GM19043 (cell line): ENCODE measurements around the gene ZNF597.
A peak's percentile ranks its signal among the peaks of the same experiment; 100 is the strongest.

Experiments used
- ATAC-seq: cut with Tn5 transposase; IDR thresholded peaks from one replicate; pipeline ENCODE4 v1.9.1; 2021; ENCODE audit warnings: low read depth; ENCODE audit not compliant: unreplicated experiment

The ZNF597 gene, protein sequence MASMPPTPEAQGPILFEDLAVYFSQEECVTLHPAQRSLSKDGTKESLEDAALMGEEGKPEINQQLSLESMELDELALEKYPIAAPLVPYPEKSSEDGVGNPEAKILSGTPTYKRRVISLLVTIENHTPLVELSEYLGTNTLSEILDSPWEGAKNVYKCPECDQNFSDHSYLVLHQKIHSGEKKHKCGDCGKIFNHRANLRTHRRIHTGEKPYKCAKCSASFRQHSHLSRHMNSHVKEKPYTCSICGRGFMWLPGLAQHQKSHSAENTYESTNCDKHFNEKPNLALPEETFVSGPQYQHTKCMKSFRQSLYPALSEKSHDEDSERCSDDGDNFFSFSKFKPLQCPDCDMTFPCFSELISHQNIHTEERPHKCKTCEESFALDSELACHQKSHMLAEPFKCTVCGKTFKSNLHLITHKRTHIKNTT

DNA sequence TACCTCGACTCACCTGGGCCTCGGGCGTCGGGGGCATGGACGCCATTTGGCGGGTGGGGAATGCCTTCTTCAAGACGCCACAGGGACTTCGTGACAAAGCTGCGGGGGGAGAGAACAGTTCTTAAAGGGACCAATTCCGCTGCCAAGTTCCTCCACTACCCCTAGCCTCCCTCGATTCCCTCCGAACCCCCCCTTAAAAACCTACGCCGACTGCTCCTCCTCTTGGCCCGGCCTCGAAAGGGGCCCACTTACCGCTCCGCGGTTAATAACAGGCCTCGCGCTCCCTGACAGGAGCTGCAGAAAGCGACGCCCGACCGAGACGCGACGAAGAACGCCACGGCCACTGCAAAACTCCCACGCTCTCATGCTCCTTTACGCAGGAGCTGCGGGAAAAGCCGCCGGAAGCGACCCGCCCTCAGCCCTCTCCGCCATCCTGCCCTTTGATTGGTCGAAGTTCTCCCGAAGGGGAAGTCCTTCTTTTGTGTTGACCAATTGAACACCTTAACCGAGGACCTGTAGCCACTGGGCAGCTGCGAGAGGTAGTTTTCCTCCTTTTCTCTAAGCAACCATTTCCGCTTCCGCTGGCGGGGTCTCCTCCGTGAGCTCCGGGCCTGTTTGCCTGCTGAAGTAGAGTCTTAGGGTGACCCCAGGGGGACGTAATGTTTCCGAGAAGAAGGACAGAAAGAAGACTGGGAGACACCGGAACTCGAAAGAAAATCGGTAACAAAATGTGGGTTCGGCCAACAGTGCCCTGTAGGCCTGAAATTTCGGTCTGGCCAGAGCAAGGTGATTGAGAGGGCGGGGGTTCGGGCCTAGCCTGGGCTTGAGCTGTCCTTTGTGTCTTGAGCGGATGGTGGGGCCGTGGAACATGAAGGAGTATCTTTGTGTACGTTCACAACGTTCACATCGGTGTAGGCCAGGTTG lies at the start of gene ZNF597, which contains the start of gene NAA60:
TSS of gene ZNF597 (minus strand) at position 397 of the 924 bp plus-strand sequence. CDS start at position 46, 351 bp downstream.
TSS of gene NAA60 (plus strand) at position 573 of the 924 bp plus-strand sequence. CDS start 32,548 bp downstream, outside the sequence.
- peak; percentile 82 for ATAC-seq

DNA sequence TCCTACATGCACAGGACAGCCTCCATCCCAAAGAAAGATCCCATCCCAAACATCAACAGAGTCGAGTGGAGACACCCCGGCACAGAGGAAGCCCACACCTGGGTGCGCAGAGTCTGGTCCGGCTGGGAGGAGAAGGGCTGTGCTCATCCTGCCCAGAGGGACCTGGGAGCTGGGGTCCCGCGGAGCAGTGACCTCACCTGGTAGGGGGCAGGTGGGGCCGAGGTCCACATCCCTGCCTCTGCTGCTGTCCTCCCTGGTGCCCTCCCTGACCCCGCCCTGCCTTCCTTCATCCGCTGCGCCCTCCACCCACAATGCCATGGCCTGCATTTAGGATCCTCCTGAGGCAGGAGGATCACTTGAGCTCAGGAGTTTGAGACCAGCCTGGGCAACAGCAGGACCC lies 49.1 kb upstream of the ZNF597 start:
- ATAC-seq: no peak

DNA sequence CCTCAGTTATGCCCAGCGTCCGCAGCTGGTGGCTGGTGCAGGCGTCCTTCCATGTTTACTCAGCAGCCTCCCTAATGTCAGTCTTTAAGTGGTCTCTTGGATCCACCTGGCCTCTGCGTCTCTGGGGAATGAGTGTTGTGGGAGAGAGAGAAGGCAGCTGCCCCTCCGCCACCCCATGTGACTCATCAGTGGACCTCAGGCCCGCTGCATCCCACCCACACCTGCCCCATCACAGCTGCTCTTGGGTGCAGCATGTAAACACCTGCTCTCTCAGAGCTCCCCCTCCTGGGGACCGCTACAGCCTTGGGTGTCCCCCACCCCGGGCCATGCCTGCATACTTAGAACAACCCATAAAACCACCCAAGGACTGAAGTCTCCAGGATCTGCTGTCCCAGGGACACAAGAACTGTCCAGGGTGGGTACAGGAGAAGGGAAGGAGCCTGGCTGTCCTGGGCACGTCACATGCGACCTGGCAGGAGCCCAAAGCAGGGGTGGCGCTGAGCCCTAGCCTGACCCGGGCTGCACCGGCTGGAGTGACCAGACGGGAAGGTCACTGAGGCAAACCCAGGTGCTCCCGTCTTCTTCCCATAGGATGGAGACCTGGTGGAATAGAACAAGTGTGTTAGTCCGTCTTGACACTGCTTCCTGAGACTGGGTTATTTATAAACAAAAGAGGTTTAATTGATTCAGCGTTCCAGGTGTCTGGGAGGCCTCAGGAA lies 47.8 kb upstream of the ZNF597 start:
- ATAC-seq: no peak

DNA sequence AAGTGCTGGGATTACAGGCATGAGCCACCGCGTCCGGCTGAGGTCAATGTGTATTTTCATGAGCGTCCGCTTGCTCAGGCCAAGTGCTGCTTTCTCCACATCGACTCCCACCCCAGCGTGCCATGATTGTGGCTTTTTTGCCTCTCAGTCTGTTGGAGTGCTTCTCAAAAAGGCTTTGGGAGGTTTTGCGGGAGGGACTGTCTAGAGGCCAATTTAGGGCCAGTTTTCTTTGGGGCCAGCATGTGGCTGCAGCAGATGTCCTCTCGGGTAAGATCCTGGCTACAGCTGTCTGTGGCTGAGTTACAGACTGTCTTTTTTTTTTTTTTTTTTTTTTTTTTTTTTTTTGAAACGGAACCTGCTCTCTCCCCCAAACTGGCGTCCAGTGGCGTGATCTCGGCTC lies 45.5 kb upstream of the ZNF597 start:
- no peak for ATAC-seq

DNA sequence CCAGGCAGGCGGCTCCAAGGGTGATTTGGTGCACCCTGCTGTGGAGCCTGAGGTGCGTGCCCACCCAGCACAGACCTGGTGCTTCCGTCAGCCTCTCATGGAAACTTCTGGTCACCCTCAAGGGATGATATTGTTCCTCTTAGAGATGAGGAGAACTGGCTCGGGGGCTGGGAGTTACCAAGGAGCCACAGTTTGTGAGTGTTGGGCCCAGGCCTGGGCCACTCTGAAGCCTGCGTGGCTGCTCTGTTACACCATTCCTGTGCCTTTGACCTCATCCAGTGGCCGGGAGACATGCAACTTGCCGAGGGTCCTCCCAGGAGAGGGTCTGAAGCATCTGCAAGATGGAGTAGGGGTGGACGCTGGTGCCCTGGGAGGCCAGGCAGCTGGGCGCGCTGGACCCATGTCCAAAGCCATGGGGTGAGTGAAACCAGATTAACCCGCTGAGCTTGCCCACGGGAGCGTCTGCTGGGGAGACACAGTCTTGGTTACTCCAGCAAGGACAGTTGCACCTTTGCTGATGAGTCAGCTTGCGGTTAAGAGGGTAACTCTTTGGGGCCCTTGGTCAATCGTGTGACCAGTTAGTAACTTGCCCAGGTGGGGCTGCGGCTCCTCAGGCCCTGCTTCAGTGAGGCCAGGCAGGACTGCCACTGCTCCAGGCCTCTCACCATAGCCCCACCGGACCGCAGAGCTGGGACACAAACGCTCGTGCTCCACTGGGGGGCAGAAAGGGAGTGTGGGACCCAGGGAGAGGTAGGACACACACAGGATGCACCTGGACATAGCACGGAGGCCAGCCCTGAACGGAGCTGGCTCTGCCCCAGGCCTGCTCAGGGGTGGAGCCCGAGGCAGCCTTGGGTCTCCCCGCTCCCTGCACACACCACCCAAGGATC lies 44.5 kb upstream of the ZNF597 start:
- ATAC-seq: no peak

DNA sequence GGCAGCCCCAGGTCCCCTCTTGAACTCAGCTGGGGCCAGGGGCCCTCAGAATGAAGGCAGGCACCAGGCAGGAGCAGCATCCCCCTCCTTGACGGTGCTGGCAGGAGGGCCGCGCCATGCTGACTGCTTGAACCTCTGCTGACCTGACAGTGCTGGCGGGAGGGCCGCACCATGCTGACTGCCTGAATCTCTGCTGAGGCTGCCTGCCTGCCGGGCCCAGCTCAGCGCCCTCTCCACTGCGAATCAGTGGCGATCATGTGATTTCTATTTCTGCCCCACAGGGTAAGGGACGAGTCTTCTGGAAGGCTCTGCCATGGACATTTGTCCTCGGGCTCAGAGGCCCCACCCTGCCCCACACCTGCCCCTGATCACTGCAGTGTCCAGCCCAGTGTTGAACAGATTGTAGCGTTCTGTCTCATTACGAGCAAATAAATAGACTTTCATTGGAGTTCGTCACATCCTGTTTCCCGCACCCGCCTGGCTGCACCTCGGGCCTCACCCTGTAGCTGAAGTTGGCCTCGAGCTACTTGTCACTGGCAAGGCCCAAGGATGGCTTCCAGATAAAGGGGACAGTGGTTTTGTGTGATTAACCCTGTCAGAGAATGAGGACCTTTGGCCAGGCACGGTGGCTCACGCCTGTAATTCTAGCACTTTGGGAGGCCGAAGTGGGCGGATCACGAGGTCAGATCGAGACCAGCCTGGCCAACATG lies 43.4 kb upstream of the ZNF597 start:
- ATAC-seq: no peak

DNA sequence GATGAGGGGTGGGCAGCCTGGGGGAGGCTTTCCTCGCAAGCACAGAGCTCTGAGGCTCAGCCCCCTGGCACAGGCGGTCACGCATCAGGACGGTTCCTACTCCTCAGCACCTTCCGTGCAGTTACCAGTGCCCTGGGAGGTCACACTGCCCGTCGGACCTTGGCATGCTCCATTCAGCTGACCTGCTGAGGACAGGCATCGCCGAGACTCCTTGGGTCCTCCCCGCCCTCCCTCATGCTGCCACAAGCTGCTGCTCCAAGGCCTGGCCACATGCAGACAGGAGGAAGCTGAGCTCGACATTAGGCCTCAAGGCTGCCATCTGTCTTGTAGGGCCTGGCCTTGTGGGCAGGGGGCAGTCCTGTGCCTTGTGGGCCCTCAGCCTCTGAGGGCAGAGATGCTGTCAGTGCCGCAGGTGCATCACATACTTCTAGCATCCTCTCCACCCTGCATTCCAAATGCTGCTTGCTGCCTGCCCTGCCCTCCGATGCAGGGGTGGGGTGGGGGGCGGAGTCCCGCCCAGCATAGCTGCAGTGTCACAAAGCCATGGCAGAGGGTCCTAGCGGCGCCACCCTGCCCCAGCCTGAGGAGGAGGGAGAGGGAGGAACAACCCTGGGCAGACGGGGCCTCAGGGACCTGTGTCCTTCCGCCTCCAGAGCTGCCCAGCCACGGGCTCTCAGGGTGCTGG lies 42.7 kb upstream of the ZNF597 start:
- no peak for ATAC-seq

DNA sequence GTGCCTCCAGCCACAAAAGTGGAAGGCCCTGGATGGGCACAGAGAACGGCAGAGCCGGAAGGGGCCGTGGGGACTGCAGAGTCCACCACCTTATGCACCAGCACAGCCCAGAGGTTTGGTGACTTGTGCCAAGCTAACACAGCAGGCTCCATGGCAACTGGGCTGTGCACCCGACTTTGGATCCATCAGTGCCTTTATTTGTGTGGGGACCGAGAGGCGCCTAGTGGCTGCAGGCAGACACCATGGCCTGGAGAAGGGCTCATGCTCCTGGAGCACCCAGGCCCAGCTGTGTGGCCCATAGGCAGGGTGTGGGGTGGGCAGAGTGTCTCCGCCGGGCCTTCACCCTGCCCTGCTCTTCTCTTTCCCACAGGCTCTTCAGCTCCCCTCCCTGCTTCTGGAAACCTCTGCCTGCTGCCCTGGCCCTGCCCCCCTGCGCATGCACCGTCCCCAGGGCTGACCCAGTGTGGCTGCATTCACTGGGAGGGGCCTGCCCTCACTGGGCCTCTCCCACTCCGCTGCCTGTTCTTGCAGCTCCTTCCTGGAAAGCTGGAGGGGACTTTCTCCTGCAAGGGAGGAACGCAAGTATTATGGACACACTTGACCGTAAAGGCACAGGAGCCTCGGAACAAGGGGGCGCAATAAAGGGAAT lies 41.9 kb upstream of the ZNF597 start:
- ATAC-seq: no peak

DNA sequence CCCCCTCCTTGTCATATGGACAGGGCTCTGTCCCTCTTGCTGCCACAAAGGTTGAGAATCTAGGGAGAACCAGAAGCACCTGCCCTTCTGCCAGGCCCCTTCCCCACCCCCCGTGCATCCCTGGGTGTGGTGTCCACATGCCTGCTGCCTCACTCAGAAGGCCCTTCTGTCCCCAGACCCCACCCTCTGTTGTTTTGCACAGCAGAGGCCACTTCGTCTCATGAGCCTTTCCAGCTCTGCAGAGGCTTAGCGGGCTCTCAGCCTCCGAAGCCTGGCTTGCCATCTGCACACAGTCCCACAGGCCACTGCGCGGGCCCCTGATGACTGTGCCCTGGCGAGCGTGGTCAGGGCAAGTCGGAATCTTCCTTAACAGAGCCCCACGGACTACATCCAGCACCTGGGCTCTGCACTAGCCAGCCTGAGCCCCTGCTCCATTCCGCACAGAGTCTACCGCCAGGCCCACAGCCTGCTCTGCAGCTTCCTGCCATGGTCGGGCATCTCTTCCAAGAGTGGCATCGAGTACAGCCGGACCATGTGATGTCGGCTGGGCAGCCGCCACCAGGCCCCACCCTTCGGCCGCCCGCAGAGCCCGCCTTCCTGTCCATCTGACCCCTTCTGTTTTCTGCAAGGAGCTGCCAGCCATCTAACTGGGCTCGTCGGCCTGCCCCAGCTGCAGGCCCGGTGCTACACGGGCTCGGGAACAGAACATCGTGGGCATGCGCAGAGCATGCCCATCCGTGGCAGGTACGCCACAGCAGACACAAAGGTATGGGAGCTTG lies 41.2 kb upstream of the ZNF597 start:
- no peak for ATAC-seq

DNA sequence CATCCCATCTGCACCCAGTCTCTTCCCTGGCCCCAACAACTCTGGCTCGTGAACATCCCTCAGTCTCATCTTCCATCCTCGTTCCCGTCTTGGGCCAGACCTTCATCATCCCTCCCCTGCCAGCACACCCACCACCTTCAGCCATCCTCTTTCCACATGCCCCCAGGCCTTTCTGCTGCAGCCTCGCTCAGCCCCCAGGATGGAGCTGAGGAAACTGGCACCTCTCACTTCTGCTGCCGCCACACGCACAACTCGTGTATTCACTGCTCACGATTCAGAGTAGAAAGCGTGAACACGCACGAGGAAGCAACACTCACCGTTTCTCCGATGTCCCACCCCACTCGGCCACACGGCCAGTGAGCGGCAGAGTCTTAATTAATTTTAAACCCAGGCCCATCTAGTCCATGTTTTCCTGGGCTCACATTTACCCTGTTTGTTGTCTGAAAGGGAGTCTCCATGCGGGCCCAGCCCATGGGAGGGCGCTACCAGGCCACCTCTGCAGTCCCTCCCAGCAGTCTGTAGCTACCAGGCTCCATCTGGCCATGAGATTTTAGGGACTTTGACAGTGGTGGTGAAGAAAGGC lies 39.4 kb upstream of the ZNF597 start:
- no peak for ATAC-seq

DNA sequence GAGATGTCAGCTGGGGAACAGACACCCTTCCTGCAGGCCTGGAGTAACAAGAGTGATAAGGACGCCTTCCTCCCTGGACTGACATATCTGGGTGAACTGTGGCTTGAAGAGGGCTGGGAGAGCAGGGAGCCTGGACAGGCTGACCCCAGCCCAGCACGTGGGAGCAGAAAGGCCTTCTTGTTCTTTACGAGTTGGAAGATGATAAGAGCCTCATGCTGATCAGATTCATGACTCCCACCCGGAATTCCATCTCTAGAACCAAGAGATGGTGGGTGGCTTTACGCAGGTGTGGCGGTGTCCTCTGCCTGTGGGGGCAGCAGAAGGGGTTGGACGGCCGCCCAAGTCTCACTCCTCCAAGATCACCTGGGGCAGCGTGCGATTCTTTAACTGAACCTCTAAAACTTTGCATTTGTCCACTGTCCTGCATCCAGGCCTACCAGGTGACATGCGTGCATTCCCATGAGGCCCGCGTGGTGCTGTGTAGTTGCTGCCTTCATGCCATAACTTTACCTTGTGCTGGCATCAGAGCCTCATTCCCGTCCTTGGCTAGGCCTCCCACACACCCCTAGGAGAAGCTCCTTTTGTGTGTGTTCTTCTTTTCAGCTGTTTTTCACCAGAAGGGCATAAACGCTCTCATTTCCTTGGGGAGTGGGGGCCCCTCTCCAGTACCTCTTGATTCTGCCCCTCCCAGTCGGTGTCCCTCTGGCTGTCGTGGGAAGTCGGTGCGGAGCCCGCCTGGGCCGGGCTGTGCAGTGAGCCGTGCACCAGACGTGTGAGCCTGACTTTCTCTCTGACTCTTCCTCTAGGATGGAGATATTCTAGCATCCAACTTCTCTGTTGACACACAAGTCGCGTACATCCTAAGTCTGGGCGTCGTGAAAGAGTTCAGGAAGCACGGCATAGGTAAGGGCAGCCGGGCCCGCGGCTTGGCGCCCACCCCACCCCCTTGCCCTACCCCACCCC lies 38.7 kb upstream of the ZNF597 start:
- no peak for ATAC-seq

DNA sequence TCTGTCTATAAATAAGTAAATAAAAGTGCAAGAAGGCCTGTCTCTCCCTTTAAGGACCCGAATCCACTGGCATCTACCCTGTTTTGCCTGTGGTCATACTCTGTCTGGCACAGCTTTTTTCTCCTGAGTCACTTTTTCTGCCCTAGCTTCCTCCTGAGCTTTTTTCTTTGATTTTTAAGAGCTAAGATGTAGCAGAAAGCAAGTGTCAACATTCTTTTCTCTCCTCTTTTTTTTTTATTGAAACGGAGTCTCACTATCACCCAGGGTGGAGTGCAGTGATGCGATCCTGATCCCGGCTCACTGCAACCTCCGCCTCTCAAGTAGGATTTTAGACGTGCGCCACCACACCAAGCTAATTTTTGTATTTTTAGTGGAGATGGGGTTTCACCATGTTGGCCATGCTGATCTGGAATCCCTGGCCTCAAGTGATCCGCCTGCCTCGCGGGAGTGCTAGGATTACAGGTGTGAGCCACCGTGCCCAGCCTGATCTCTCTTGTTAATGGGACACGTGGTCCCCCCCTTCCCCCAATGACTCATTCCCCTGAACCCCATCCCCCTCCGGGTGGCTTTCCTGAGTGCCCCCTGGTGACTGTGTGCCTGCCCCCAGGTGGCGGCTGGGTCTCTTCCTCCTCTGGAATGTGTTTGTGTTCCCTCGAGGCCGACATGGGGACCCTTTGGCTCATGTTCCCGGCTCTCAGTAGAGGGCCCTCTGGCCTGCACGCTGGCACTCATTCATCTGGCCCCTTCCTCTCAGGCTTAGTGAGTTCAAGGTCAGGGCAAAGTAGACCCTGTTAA lies 37.8 kb upstream of the ZNF597 start:
- no peak for ATAC-seq

DNA sequence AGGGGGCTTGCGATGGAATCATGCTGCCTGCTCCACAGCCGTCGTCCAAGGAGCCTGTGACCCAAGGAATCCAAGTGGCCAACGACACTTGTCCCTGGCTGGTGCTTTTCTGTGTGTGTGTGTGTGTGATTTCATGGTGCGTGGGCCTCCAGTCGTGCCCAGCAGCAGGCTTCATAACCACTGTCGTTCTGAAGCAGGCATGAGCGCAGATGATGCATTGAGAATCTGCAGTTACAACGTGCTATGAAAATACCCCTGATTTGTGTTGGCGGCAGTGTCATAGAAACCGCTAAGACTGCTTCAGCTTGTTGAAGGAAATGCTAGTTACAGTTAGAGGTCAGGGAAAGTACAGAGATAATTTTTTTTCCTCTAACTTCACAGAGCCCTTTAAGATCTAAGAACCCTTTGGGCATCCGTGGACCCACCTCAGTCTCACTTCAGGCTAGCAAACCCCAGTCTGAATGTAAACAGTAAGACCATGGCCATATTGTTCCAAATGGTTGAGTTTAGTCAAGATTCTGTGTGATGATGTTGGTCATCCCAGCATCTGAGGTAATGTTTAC lies 36.4 kb upstream of the ZNF597 start:
- ATAC-seq: no peak

DNA sequence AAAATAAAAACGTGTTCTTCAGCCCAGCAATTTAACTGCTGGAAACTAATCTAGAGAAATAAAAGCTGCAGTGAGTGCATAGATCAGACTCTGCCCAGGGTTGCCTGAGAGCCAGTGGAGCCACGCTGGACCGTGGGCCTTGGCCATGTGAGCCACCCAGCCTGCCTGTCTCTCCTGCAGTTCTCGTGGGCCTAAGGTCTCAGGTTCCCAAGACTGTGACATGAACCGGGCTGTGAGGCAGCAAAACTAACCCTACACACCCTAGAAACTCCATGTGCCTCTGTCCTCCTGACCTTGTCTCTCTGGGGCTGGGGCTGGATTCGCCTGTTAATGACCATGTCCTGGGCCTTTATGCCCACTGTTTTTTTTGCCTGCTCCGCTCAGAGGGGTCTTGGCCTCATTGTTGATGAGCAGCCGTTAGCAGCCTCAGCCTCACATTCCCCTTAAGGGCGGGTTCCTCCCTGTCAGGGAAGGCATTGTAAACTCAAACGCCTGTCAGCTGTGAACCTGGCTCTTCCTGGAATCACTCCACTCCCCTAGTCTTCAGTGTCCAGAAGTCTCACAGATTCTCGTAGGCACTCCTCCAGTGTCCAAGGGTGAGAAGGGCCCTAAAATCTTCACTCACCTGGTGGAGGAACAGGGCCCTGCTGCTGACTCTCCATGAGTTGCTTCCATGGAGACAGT lies 35.1 kb upstream of the ZNF597 start:
- no peak for ATAC-seq
